ENCODE results near the gene CAMK2N1. TPM values are rescaled to one million over a fixed set of nuclear protein-coding genes. Genes with fewer than 3 reads are reported as not detected.

CAMK2N1 gene
- total and polyA plus RNA-seq, 4 donors: 9.6 to 36.8 (median 16.7) TPM

DNA sequence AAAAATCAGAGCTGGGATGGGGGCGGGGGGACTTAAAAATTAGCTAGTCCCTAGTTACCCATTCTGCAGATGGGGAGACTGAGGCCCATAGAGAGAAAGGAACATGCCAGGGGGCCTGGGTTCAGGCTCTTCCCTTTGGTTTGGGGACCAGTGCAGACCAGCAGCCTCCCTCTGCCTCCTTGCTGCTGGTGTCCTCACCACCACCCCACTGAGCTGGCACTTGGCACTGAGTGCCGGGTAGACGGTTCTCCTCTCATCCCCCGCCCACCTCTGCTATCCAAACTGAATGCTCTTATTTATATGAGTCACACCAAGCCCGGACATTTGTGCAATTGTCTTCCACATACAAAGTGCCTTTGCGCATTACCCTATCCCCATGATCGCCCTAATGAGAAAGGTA is 39.2 kb downstream of the CAMK2N1 start:
- intact Hi-C loops (cut with DNase I): no loop called here
- DNase-seq: no peak
- 73 to 75% methylated on average over 7 of the region's 7 CpGs for WGBS, 2 donors
- Histone ChIP-seq H3K27me3 (ENCODE audit: control insufficient read depth in 1 of 2, insufficient read depth in 2 of 2, low read length in 1 of 2) (no peaks in the 10 kb centered on the region), H3K27ac (ENCODE audit: low read depth in 1 of 2, low read length in 2 of 2) (no peak overlapping the region), H3K9me3 (ENCODE audit: control insufficient read depth, low read length) (no peaks in the 10 kb centered on the region), H3K36me3 (ENCODE audit: control insufficient read depth in 1 of 2, insufficient read depth in 2 of 2, low read length in 1 of 2) (no peaks in the 10 kb centered on the region), H3K4me3 (ENCODE audit: low read length in 2 of 2) (no peak overlapping the region), H3K4me1 (ENCODE audit: control insufficient read depth in 1 of 2, insufficient read depth in 2 of 2, low read length in 2 of 2) (no peaks in the 10 kb centered on the region)
- no peak for ATAC-seq (ENCODE audit: low FRiP score)

DNA sequence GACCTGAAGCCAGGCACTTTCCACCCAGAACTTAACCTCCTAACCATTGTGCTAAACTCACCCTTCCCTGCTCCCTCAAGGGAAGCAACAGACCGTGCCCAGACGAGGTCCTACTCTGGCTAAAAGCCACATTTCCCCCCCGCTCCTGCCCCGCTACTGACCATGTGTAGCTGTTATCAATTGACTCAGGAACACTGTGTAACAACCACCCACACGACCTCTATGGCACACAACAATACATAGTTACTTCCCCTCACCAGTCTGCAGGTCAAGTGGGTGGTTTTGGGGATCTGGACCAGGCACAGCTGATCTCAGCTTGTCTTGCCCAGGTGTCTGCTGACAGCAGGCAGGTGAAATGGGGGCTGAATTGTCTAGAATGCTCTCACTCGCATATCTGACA is 40.1 kb downstream of the CAMK2N1 start:
- no peaks in the 10 kb centered on the region for H3K36me3 ChIP-seq (ENCODE audit: control insufficient read depth in 1 of 2, insufficient read depth in 2 of 2, low read length in 1 of 2)
- no peak for ATAC-seq (ENCODE audit: low FRiP score)
- no peak for DNase-seq
- no peak overlapping the region for H3K4me3 ChIP-seq (ENCODE audit: low read length in 2 of 2)
- H3K9me3 ChIP-seq (ENCODE audit: control insufficient read depth, low read length): no peaks in the 10 kb centered on the region
- H3K4me1 ChIP-seq (ENCODE audit: control insufficient read depth in 1 of 2, insufficient read depth in 2 of 2, low read length in 2 of 2): no peaks in the 10 kb centered on the region
- H3K27ac ChIP-seq (ENCODE audit: low read depth in 1 of 2, low read length in 2 of 2): no peak overlapping the region
- WGBS, 2 donors: 52 to 59% methylated on average over 6 of the region's 6 CpGs
- intact Hi-C loops (cut with DNase I): no loop called here
- no peaks in the 10 kb centered on the region for H3K27me3 ChIP-seq (ENCODE audit: control insufficient read depth in 1 of 2, insufficient read depth in 2 of 2, low read length in 1 of 2)

GRCh38 chr1:20443703-20444586 is 42.1 kb downstream of the CAMK2N1 start:
- no peaks in the 10 kb centered on the region for H3K36me3 ChIP-seq (ENCODE audit: control insufficient read depth in 1 of 2, insufficient read depth in 2 of 2, low read length in 1 of 2)
- no peaks in the 10 kb centered on the region for H3K27me3 ChIP-seq (ENCODE audit: control insufficient read depth in 1 of 2, insufficient read depth in 2 of 2, low read length in 1 of 2)
- intact Hi-C loops (cut with DNase I): no loop called here
- H3K27ac ChIP-seq (ENCODE audit: low read depth in 1 of 2, low read length in 2 of 2): no peak overlapping the region
- H3K4me1 ChIP-seq (ENCODE audit: control insufficient read depth in 1 of 2, insufficient read depth in 2 of 2, low read length in 2 of 2): no peaks in the 10 kb centered on the region
- no peak overlapping the region for H3K4me3 ChIP-seq (ENCODE audit: low read length in 2 of 2)
- ATAC-seq (ENCODE audit: low FRiP score): no peak
- WGBS, 2 donors: 78 to 79% methylated on average over 11 of the region's 11 CpGs
- no peak for DNase-seq
- no peaks in the 10 kb centered on the region for H3K9me3 ChIP-seq (ENCODE audit: control insufficient read depth, low read length)

DNA sequence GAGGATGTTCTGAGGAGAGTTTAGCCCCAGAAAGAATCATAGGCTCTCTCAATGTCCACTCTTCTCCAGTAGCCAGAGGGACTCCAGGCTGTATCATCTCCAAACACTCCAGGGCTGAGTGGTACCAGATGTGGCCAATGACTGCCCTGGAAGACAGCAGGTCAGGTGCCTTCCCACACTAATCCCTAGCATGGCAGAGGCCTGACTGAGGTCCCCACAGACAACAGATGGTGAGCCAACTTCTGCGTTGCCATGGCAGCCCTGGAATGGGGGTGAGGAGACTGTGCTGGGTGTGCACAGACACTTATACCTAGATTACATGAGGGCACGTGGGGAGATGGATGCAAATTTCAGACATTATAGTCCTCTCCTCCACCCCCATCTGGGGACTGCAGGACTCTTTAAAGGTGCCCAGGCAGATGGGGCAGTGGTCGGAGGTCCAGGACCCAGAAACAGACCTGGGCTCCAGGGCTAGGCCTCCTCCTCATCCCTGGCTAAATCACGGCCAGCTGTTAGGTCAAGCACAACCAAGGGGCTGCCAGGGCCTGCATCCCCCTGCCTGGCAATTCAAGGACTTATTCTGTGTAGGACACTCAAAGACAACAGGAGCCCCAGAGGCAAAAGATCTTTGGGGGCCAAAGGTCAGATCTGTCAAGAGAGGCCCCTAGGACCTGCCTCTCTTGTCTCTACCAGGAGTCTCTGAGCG is 42.9 kb downstream of the CAMK2N1 start:
- Histone ChIP-seq H3K27me3 (ENCODE audit: control insufficient read depth in 1 of 2, insufficient read depth in 2 of 2, low read length in 1 of 2) (no peaks in the 10 kb centered on the region), H3K27ac (ENCODE audit: low read depth in 1 of 2, low read length in 2 of 2) (no peak overlapping the region), H3K4me1 (ENCODE audit: control insufficient read depth in 1 of 2, insufficient read depth in 2 of 2, low read length in 2 of 2) (no peaks in the 10 kb centered on the region), H3K9me3 (ENCODE audit: control insufficient read depth, low read length) (no peaks in the 10 kb centered on the region), H3K36me3 (ENCODE audit: control insufficient read depth in 1 of 2, insufficient read depth in 2 of 2, low read length in 1 of 2) (no peaks in the 10 kb centered on the region), H3K4me3 (ENCODE audit: low read length in 2 of 2) (no peak overlapping the region)
- 83 to 86% methylated on average over 5 of the region's 5 CpGs for WGBS, 2 donors
- DNase-seq (no peak), ATAC-seq (ENCODE audit: low FRiP score) (no peak)
- intact Hi-C loops (cut with DNase I): no loop called here

- intact Hi-C loops (cut with DNase I): no loop called here
- no peak overlapping the region for H3K27ac ChIP-seq (ENCODE audit: low read depth in 1 of 2, low read length in 2 of 2)
- no peaks in the 10 kb centered on the region for H3K9me3 ChIP-seq (ENCODE audit: control insufficient read depth, low read length)
- no peaks in the 10 kb centered on the region for H3K4me1 ChIP-seq (ENCODE audit: control insufficient read depth in 1 of 2, insufficient read depth in 2 of 2, low read length in 2 of 2)
- DNase-seq (no peak), ATAC-seq (ENCODE audit: low FRiP score) (no peak)
- no peaks in the 10 kb centered on the region for H3K27me3 ChIP-seq (ENCODE audit: control insufficient read depth in 1 of 2, insufficient read depth in 2 of 2, low read length in 1 of 2)
- H3K36me3 ChIP-seq (ENCODE audit: control insufficient read depth in 1 of 2, insufficient read depth in 2 of 2, low read length in 1 of 2): no peaks in the 10 kb centered on the region
- 18 to 21% methylated on average over 6 of the region's 6 CpGs for WGBS, 2 donors
- H3K4me3 ChIP-seq (ENCODE audit: low read length in 2 of 2): no peak overlapping the region
These were observed 45.2 kb downstream of the CAMK2N1 start for GRCh38 chr1:20440785-20441200.

- Histone ChIP-seq H3K27ac (ENCODE audit: low read depth in 1 of 2, low read length in 2 of 2) (no peak overlapping the region), H3K9me3 (ENCODE audit: control insufficient read depth, low read length) (no peaks in the 10 kb centered on the region), H3K36me3 (ENCODE audit: control insufficient read depth in 1 of 2, insufficient read depth in 2 of 2, low read length in 1 of 2) (no peaks in the 10 kb centered on the region), H3K27me3 (ENCODE audit: control insufficient read depth in 1 of 2, insufficient read depth in 2 of 2, low read length in 1 of 2) (no peaks in the 10 kb centered on the region), H3K4me3 (ENCODE audit: low read length in 2 of 2) (no peak overlapping the region), H3K4me1 (ENCODE audit: control insufficient read depth in 1 of 2, insufficient read depth in 2 of 2, low read length in 2 of 2) (no peaks in the 10 kb centered on the region)
- no peak for DNase-seq
- ATAC-seq (ENCODE audit: low FRiP score): no peak
- intact Hi-C loops (cut with DNase I): no loop called here
These were observed 46.7 kb downstream of the CAMK2N1 start for GRCh38 chr1:20439282-20439681.

- no peak overlapping the region for H3K4me3 ChIP-seq (ENCODE audit: low read length in 2 of 2)
- intact Hi-C loops (cut with DNase I): no loop called here
- 83% methylated on average over 2 of the region's 2 CpGs for WGBS, 2 donors
These were observed 48.4 kb downstream of the CAMK2N1 start for GRCh38 chr1:20437640-20438039.

DNA sequence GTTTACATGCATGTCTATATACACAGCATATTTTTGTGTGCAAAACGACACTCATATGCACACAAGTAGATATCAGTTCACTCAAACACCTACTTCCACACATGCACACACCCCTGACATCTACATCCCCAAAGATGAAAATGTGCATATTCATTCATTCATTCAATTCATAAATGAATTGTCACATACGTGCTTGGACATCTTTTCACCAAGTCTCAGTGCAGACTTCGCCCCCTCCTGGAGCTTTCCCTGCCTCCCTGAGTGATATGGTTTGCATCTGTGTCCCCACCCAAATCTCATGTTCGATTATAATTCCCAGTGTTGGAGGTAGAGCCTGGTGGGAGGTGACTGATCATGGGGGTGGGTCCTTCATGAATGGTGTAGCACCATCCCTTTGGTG is 53.1 kb downstream of the CAMK2N1 start:
- WGBS, 2 donors: 66 to 79% methylated on average over 4 of the region's 4 CpGs
- no peak overlapping the region for H3K27ac ChIP-seq (ENCODE audit: low read depth in 1 of 2, low read length in 2 of 2)
- intact Hi-C loops (cut with DNase I): no loop called here
- no peak for ATAC-seq (ENCODE audit: low FRiP score)
- H3K36me3 ChIP-seq (ENCODE audit: control insufficient read depth in 1 of 2, insufficient read depth in 2 of 2, low read length in 1 of 2): no peaks in the 10 kb centered on the region
- no peak for DNase-seq
- no peaks in the 10 kb centered on the region for H3K9me3 ChIP-seq (ENCODE audit: control insufficient read depth, low read length)
- no peak overlapping the region for H3K4me3 ChIP-seq (ENCODE audit: low read length in 2 of 2)
- H3K4me1 ChIP-seq (ENCODE audit: control insufficient read depth in 1 of 2, insufficient read depth in 2 of 2, low read length in 2 of 2): no peaks in the 10 kb centered on the region
- no peaks in the 10 kb centered on the region for H3K27me3 ChIP-seq (ENCODE audit: control insufficient read depth in 1 of 2, insufficient read depth in 2 of 2, low read length in 1 of 2)

More at GRCh38 chr1:20437640-20438039, 48.4 kb downstream of the CAMK2N1 start:
- H3K36me3 ChIP-seq (ENCODE audit: control insufficient read depth in 1 of 2, insufficient read depth in 2 of 2, low read length in 1 of 2): no peaks in the 10 kb centered on the region
- no peaks in the 10 kb centered on the region for H3K9me3 ChIP-seq (ENCODE audit: control insufficient read depth, low read length)
- DNase-seq (no peak), ATAC-seq (ENCODE audit: low FRiP score) (no peak)
- H3K4me1 ChIP-seq (ENCODE audit: control insufficient read depth in 1 of 2, insufficient read depth in 2 of 2, low read length in 2 of 2): no peaks in the 10 kb centered on the region
- H3K27me3 ChIP-seq (ENCODE audit: control insufficient read depth in 1 of 2, insufficient read depth in 2 of 2, low read length in 1 of 2): no peaks in the 10 kb centered on the region
- no peak overlapping the region for H3K27ac ChIP-seq (ENCODE audit: low read depth in 1 of 2, low read length in 2 of 2)

All from aorta (tissue), 5 donors.